ENCODE data around the gene PIGL.
"Not testable (repeated sequence)": the region's sequence is repeated elsewhere in the genome, so short reads cannot be mapped to it uniquely, and the experiment has no call there.

Gene PIGL

GRCh38 chr17:16304830-16305229, 87.8 kb downstream of the PIGL start:
- peak; percentile 38 for DNase-seq (ENCODE audit: low spot score)

GRCh38 chr17:16306211-16306610, 89.2 kb downstream of the PIGL start:
- no peak for DNase-seq (ENCODE audit: low spot score)

- DNase-seq (ENCODE audit: low spot score), result not testable (repeated sequence)
These were observed 95.1 kb downstream of the PIGL start for GRCh38 chr17:16312061-16312460.

GRCh38 chr17:16313139-16314090, 96.4 kb downstream of the PIGL start:
- DNase-seq (ENCODE audit: low spot score), result peak; percentile 51

- no peak for DNase-seq (ENCODE audit: low spot score)
These were observed 97.2 kb downstream of the PIGL start for GRCh38 chr17:16314189-16314588.

GRCh38 chr17:16314859-16315258, 97.8 kb downstream of the PIGL start:
- no peak for DNase-seq (ENCODE audit: low spot score)

- DNase-seq (ENCODE audit: low spot score), result no peak
These were observed 103.0 kb downstream of the PIGL start for GRCh38 chr17:16319969-16320368.

- no peak for DNase-seq (ENCODE audit: low spot score)
These were observed 105.6 kb downstream of the PIGL start for GRCh38 chr17:16322636-16323035.

- DNase-seq (ENCODE audit: low spot score), result no peak
These were observed 109.0 kb downstream of the PIGL start for GRCh38 chr17:16325964-16326363.

GRCh38 chr17:16327018-16327417, 110.0 kb downstream of the PIGL start:
- DNase-seq (ENCODE audit: low spot score), result no peak

GRCh38 chr17:16328997-16329396, 112.0 kb downstream of the PIGL start:
- DNase-seq (ENCODE audit: low spot score), result peak; percentile 25

GRCh38 chr17:16329519-16330271, 112.7 kb downstream of the PIGL start:
- DNase-seq (ENCODE audit: low spot score), result no peak

- no peak for DNase-seq (ENCODE audit: low spot score)
These were observed 121.4 kb downstream of the PIGL start for GRCh38 chr17:16338391-16338790.

- no peak for DNase-seq (ENCODE audit: low spot score)
These were observed 122.4 kb downstream of the PIGL start for GRCh38 chr17:16339402-16339801.

GRCh38 chr17:16339959-16340358, 122.9 kb downstream of the PIGL start:
- no peak for DNase-seq (ENCODE audit: low spot score)

- DNase-seq (ENCODE audit: low spot score), result no peak
These were observed 126.0 kb downstream of the PIGL start for GRCh38 chr17:16342979-16343378.

GRCh38 chr17:16343569-16343968, 126.6 kb downstream of the PIGL start:
- DNase-seq (ENCODE audit: low spot score), result no peak

- DNase-seq (ENCODE audit: low spot score), result no peak
These were observed 128.6 kb downstream of the PIGL start for GRCh38 chr17:16345565-16345964.

GRCh38 chr17:16346721-16347271, 129.8 kb downstream of the PIGL start:
- no peak for DNase-seq (ENCODE audit: low spot score)

GRCh38 chr17:16348586-16348985, 131.6 kb downstream of the PIGL start:
- no peak for DNase-seq (ENCODE audit: low spot score)

- DNase-seq (ENCODE audit: low spot score), result no peak
These were observed 132.4 kb downstream of the PIGL start for GRCh38 chr17:16349431-16349830.

GRCh38 chr17:16351831-16352230, 134.8 kb downstream of the PIGL start:
- no peak for DNase-seq (ENCODE audit: low spot score)
